A549 (cell line): Measurements from ENCODE around the gene VCL.

Source experiments
- BHLHE40 ChIP-seq: IDR thresholded peaks from 2 replicates; pipeline ENCODE4 v1.6.1; 2012; ENCODE audit warnings: low read depth, low read length, inconsistent platforms
- CEBPB ChIP-seq, 2 experiments: fragments of >200 bp in 1 of 2; sonication (Bioruptor Twin) in 1 of 2; formaldehyde crosslinking in 1 of 2; IDR thresholded peaks; 2 replicates each; pipeline ENCODE4 v1.6.1; 2012 to 2016
- CHD2 ChIP-seq: fragments of 150-350 bp; IDR thresholded peaks from 2 replicates; pipeline ENCODE4 v1.6.1; 2014; ENCODE audit warnings: low read length; ENCODE audit not compliant: partially characterized antibody
- CTCF ChIP-seq: fragments of >200 bp; sonication (Bioruptor Twin); formaldehyde crosslinking; IDR thresholded peaks from 3 replicates; pipeline ENCODE4 v1.5.1; 2016
- EP300 ChIP-seq, 2 experiments: fragments of >200 bp; sonication (Bioruptor Twin); formaldehyde crosslinking; IDR thresholded peaks; 2 replicates in 1 of 2; 3 replicates in 1 of 2; pipeline ENCODE4 v1.6.1; 2016 to 2017
- MAFK ChIP-seq: fragments of 450-650 bp; IDR thresholded peaks from 2 replicates; pipeline ENCODE4 v1.6.1; 2014; ENCODE audit not compliant: partially characterized antibody
- RNF2 ChIP-seq: fragments of 200-600 bp; sonication (generic); IDR thresholded peaks from 2 replicates; pipeline ENCODE4 v1.6.1; 2016; ENCODE audit warnings: low read depth, mild to moderate bottlenecking, antibody characterized with exemption, moderate library complexity, borderline replicate concordance
- ZNF302 ChIP-seq: fragments of 250-450 bp; sonication (Bioruptor Pico); IDR thresholded peaks from 2 replicates; pipeline ENCODE4 v1.9.0; 2021; ENCODE audit warnings: inconsistent platforms, mild to moderate bottlenecking, moderate library complexity
- TF ChIP-seq, protein P1 (sequence below): fragments of 250-450 bp; sonication (Bioruptor Pico); IDR thresholded peaks from 2 replicates; pipeline ENCODE4 v1.5.0; 2020; ENCODE audit warnings: low read depth, mild to moderate bottlenecking, moderate library complexity

DNA sequence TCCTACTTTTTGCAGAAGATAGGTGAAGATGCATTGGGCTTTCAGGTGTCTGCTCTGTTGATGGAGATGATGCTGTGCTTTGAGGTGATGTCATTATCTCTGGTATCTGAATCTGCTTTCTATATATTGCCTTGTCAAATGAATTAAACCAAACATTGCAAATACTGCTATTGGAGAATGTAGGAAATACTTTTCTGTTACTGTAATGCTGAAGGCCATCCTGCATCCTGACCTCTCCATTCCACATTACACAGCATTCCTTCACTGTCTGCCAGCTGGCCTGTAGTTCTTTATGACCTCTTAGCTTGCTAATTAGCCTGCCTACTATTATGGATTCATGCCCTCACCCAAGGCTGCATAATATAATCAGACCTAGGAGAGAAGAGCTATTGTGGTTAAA is 73.2 kb downstream of the VCL start:
- TF ChIP-seq CTCF = no peak
- TF ChIP-seq CHD2 = no peak
- TF ChIP-seq BHLHE40 = no peak
- TF ChIP-seq, protein P1, sequence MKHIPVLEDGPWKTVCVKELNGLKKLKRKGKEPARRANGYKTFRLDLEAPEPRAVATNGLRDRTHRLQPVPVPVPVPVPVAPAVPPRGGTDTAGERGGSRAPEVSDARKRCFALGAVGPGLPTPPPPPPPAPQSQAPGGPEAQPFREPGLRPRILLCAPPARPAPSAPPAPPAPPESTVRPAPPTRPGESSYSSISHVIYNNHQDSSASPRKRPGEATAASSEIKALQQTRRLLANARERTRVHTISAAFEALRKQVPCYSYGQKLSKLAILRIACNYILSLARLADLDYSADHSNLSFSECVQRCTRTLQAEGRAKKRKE (CRISPR knock-in tag) = no peak
- no peak for TF ChIP-seq MAFK
- TF ChIP-seq EP300 (IDR thresholded peaks at IDR 0.05) = no peak
- no peak for TF ChIP-seq ZNF302 (CRISPR knock-in tag)
- no peak for TF ChIP-seq RNF2
- TF ChIP-seq CEBPB (IDR thresholded peaks at IDR 0.05) = no peak
